Measurements from ENCODE around the gene ANKLE1.
"Not testable (repeated sequence)": the region's sequence is repeated elsewhere in the genome, so short reads cannot be mapped to it uniquely, and the experiment has no call there.

Gene ANKLE1

DNA sequence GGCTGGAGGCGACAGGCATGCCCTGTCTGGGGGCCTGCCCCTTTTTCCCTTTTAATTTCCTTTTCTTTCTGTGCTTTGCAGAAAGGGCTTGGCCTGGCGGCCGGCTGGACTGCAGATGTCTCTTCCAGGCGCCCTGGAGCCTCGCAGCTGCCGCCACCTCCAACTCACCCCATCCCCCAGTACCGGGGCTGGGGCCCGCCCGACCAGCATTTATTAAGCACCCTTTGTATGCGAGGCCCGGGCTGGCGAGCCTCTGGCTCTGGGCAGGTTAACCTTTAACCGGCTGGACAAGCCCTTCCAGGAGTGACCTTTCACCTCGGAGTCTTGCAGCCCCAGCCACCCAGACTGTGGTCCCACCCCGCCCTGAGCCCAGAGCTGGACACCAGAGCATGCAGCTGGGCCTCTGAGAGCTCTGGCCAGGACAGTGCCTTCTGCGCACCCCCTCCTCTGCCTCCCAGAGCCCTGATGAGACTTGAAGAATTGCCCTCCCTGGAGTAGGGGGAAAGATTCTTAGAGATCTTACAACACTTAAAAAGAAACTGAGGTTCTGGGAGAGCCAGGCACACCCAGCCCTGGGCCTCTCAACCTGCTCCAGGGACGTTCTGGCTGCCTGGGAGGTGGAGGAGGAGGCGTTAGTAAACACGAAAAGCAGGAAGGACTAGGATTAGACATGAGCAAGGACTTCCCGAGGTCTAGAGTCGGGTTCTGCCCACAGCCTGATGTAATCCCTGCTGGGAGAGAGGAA is 34.8 kb upstream of the ANKLE1 start:
- DNase-seq (ENCODE audit: low read depth in 2 of 2), result no peak

DNA sequence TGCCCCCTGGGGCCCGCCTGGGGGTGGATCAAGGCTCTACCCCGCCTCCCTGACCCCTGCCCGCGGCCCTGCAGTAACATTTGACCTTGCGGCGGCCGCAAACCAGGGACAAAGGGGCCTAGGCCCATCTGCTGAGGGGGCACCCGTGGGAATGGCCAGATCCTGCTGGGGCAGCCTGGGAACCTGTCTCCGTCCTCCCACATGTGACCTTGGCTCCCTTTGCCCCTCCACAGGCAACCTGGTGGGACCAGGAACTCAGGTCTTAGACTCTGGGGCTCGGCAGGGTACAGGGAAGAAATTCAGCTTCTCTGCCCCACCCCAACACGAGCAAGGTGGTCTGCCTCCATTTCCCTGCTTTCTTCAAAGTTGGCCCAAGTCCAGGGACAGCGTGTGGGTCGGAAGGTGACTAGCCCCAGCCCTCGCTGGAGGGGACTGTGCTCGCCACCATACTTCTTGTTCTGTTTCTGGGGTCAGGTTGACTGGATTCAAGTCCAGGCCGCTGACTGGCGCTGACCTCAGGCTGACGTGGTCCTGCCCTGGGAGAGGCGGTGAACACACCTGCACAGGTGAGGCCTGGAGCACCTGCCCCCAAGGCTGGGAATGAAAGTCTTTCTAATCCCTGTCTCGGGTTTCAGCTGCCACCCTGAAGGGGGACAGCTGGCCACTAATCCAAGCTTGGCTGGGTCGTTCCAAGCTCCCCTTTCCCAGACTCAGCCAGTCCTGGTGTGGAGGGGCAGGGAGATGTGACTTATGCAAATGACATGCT is 33.5 kb upstream of the ANKLE1 start:
- DNase-seq (ENCODE audit: low read depth in 2 of 2), result no peak

DNA sequence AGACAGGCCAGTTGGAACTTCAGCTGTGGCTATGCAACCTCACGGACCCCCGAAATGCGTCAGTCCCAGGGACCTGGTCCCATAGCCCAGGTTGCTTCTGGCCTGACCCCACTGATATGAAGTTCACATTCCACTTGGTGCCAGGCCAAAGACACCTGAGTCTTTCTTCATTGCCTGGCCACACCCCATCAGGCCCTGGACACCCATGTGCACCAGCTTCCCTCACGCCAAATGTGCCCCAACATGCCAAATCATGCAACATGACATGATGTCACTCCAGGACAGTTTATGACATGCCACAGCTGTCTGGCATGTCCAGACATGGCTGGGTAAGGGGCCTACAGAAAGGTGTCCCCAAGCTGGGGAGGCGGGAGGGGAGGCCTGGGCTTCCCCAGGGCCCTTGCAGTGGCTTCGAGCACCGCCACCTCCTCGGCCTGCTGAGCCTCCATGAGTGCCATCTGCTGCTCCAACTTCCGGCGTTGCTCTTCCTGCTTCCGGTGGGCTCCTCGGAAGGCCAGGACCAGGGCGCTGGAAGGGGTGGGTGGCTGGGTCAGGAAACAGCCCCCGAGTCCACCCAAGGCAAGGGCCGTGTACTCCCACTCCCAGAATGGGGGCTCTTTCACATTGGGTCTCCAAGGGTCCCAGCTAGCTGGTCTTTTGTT is 31.7 kb upstream of the ANKLE1 start:
- DNase-seq (ENCODE audit: low read depth in 2 of 2), result no peak

DNA sequence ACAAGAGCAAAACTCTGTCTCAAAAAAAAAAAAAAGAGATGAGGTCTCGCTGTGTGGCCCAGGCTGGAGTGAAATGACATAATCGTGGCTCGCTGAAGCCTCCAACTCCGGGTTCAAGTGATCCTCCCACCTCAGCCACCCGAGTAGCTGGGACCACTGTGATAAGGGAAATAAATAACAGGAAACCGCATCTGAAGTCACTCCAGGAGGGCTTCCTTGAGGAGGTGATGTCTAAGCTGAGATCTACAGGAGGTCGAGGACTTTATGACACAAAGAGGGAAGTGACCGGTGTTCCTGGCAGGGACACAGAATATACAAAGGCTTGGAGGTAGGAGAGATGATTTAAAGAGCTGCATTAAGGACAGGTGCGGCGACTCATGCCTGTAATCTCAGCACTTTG is 27.1 kb upstream of the ANKLE1 start:
- no peak for DNase-seq (ENCODE audit: low read depth in 2 of 2)

DNA sequence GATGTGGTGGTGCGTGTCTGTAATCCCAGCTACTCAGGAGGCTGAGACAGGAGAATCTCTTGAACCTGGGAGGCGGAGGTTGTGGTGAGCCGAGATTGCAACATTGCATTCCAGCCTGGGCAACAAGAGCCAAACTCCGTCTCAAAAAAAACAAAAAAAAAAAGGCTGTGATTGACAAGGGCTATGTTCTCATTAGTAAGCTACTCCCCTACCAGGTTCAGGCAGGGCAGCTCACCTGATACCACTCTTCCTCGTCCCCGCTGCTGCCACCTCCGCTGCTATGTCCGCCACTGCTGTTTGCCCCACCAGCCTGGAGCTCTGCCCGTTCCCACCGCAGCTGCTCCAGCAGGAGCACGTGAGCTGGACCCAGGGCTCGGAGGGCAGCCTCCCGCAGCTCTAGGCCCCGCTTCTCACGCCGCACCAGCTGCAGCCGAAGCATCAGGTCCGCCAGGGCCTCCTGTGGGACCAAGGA is 26.5 kb upstream of the ANKLE1 start:
- DNase-seq (ENCODE audit: low read depth in 2 of 2), result no peak

DNA sequence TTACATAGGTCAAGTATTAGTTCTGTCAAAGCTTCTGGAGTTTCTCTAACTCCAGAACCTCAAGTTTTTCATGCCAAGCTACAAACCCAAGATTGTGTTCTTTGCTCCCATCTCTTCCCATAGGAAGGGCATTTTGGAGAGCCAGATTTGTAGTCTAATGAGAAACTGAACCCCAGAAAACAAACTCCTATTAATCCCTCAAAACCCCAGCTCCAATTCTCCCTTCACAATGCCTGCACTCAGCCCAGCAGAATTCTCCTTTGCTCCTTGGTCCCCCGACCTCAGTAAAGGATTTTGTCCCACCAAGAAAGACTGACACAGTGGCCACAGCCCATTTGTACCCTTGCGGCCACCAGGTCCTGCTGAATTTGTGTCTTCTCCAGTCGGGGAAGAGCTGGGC is 25.6 kb upstream of the ANKLE1 start:
- DNase-seq (ENCODE audit: low read depth in 2 of 2), result no peak

DNA sequence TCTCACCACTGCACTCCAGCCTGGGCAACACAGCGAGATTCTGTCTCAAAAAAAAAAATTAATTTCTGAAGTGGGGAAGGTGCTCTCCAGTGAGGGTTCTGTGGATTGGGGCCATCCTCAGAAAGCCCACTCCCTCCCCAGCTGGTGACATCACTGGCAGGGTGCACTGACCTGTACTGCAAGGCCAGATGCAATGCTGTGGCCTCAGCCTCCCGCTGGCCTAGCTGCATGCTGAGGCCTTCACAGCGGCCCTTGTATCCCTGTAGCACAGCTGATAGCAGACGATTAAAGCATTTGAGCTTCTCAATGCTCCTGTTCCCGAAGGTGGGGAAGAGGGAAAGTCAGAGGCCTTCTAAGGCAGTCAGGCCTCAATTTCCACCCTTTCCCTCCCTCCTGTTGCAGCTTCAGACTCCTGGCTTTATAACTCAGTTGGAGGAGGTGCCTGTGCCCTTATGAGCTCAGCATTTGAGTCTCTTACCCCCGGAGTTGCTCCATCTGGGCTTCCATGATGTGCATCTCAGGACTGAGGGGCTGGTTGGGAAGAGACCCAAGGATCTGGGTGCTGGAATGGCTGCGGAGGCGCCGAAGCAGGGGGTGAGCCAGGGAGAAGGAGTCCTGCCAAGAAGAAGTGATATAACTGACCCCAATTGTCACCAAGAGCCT is 22.5 kb upstream of the ANKLE1 start:
- DNase-seq (ENCODE audit: low read depth in 2 of 2), result no peak

DNA sequence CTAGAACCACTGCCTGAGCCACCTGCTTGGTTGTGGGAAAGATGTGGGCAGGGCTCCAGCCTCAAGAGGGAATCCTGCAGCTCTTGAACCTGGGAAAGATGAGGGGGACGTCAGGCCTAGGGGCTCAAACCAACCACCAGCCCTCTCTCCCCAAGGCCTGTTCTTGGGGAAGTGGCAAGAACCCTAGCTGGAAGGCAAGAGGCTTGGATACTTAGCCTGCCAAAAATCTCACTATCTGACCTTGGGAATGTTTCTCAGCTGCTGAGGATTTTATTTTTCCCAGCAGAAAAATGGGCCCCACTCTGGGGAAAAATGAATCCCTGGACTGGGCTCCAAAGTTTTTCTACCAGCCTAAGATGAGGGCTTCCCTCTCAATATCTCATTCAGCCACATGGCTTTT is 21.8 kb upstream of the ANKLE1 start:
- DNase-seq (ENCODE audit: low read depth in 2 of 2), result no peak

DNA sequence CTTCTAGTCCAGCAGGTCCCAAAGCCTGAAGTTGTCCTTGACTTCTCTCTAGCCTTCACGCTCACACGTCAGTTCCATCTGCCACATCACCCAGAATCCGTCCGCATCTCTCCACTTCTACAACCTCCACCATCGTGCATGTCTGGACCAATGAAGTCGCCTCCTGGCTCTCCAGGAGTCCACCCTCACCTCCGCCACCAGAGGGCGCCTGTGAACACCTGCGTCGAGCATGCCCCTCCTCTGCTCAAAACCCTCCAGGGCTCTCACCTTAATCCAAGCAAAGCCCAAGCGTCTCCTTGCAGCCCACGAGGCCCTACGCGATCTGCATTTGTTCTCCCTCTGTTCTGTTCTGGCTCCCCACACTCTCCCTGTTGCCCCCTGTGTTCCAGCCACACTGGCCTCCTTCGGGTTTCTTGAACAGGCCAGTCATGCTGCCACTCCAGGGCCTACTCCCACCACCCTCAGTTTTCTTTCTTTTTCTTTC is 20.8 kb upstream of the ANKLE1 start:
- DNase-seq (ENCODE audit: low read depth in 2 of 2), result peak; percentile 85 to 90

DNA sequence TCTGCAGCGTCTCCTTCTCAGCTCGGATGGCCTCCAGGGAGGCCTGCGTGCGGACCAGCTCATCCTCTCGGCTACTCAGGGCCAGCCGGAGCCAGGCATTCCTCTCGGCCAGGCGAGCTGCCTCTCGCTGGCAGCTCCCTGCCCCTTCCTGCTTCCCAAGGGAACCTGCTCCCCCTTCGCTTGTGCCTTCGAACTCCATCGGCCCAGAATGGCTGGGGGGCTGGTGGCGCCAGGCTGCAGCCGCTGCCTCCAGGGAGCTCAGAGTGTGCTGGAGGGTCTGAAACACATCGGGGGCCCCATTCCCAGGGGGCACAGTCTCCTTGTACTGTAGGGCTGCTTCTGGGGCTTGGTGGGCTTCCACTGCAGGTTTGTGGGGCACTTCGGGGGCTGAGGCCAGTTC is 19.1 kb upstream of the ANKLE1 start:
- DNase-seq (ENCODE audit: low read depth in 2 of 2), result no peak

DNA sequence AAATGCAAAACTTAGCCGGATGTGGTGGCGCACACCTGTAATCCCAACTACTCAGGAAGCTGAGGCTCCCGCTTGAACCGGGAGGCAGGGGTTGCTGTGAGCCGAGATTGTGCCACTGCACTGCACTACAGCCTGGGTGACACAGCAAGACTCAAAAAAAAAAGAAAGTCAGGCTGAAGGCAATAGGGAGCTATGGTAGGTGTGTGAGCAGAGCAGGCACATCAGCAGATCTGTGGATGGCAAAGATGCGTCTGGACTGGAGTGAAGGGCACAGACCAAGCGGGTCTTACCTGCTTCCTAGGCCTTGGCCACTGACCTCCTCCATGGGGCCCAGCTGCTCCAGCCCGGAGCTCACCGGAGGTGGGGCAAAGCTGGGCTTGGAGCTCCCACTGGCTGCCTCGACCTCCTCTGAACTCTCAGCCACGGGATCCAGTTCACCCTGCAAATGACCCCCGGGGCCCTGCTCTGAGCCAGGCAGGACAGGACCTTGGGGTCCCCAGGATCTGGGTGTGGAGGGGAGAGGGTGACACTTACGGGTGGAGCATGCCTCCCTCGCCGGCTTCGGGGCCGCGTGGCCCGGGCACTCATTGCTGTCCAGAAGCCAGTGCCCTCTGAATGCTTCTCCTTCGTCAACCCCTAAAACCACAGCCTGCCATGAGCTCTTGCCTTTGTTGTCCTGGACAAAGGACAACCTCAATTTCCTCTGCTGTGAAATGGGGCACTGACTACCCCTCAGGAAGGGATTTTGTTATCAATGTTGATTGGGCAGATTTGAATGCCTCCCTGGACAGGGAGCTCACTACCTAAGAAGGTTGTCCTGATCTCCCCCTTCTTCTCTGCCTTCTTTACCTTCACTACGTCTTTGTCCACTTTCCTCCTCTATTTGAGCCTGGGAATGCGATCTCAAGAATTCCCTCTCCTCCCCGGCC is 17.7 kb upstream of the ANKLE1 start:
- no peak for DNase-seq (ENCODE audit: low read depth in 2 of 2)

DNA sequence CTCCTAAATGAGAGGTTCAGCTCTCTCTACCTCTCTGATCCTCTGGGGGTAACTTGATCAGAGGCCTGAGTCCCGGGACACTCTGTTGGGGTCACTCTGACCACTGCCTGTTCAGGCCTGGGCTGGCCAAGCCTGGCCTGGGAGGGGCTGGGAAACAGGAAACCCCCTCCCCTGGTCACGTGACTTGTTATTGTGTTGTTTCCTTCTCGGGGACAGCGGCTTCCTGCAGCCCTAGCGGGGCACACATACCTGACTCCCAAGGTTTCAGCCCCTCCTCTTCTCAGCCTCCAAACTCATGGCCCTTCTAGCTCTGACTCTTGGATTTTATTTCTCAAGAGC is 17.1 kb upstream of the ANKLE1 start, which contains the start of gene USHBP1:
Gene USHBP1 (minus strand): TSS at position 105 of the 339 bp plus-strand sequence. CDS start 446 bp downstream, outside the sequence.
- DNase-seq (ENCODE audit: low read depth in 2 of 2), result no peak

DNA sequence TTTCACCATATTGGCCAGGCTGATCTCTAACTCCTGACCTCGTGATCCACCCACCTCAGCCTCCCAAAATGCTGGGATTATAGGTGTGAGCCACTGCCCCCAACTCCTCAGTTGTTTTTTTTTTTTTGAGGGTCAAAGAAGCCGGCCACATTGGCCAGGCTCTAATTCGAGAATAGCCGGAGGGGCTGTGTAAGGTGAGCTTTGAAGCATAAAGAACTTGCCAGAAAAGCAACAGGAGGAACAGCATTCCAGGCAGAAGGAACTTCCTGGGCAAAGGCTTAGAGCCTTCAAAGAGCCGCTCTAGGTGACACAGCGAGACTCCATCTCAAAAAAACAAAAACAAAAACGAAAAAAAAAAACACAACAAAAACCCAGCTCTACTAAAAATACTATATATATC is 15.7 kb upstream of the ANKLE1 start:
- no peak for DNase-seq (ENCODE audit: low read depth in 2 of 2)

DNA sequence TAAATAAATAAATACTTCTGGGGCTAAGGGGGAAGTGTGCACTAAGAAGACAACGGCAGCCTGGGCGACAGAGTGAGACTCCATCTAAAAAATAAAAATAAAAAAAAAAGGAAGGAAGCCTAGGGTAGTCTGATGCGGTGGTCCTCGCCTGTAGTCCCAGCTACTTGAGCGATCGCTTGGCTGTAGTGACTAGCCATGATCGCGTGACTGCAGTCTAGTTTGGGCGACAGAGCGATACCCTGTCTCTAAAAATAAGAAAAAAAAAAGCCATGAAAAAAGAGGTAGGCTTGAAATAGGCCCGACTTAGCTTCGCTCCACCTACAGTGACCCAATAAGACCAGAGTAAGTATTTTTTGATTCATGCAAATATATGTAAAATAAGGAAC is 15.1 kb upstream of the ANKLE1 start:
- no peak for DNase-seq (ENCODE audit: low read depth in 2 of 2)

DNA sequence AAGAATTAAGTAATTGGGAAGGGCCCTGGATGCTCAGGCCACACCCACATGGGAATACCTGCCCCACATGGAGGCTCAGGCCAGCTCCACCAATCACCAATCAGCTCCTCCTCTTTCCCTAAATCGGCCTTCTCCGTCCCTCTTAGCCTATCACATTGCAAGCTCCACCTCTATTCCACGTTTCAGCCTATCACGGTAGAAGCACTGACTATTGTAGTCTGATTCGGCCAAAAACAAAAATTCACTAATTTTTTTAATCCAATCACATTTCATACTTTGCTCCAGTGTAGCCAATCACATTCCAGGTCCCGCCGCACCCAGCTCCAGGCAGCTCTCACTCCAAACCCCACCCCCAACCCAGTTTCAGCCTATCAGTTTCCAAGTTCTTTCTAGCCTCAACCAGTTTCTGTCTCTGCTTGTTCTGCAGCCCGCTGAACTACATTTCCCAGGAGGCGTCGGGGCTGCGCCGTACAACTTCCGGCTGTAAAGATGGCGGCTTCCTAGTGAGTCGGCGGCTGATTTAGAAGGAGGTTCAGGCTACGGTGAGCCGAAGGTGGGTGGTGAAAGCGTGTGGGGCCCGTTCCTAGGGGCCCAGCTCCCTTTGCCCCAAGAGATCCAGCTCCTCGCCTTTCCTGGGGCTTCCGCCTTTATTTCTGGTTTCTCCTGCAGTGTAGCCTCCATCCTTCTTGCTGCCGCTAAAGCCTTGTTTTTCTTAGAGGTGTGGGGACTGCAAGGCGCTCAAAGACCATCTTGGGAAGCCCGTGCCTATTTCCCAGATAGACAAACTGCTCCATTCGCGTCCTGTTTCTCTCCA is 14.5 kb upstream of the ANKLE1 start, which contains the start of gene BABAM1:
Gene BABAM1 (plus strand): TSS at position 469 of the 814 bp plus-strand sequence. CDS start 1,364 bp downstream, outside the sequence.
- DNase-seq (ENCODE audit: low read depth in 2 of 2), result peak; percentile 92 to 95

DNA sequence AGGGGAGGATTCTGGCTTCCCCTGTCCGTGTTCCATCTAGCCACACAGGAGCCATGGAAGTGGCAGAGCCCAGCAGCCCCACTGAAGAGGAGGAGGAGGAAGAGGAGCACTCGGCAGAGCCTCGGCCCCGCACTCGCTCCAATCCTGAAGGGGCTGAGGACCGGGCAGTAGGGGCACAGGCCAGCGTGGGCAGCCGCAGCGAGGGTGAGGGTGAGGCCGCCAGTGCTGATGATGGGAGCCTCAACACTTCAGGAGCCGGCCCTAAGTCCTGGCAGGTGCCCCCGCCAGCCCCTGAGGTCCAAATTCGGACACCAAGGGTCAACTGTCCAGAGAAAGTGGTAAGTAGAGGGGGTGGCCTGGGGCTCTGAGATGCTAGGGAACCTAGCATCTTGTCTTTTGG is 12.9 kb upstream of the ANKLE1 start:
- DNase-seq (ENCODE audit: low read depth in 2 of 2), result no peak

DNA sequence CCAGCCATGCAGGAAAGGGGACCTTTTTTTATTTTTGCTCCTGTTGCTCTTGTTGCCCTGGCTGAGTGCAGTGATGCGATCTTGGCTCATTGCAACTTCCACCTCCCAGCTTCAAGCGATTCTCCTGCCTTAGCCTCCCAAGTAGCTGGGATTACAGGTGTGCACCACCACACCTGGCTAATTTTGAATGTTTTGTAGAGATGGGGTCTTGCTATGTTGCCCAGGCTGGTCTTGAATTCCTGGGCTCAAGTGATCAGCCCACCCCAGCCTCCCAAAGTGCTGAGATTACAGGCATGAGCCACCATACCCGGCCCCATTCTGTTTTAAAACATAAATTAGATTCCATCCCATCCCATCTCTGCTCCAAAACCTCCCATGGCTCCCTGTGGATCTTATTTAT is 6.8 kb upstream of the ANKLE1 start:
- not testable (repeated sequence) for DNase-seq (ENCODE audit: low read depth in 2 of 2)

DNA sequence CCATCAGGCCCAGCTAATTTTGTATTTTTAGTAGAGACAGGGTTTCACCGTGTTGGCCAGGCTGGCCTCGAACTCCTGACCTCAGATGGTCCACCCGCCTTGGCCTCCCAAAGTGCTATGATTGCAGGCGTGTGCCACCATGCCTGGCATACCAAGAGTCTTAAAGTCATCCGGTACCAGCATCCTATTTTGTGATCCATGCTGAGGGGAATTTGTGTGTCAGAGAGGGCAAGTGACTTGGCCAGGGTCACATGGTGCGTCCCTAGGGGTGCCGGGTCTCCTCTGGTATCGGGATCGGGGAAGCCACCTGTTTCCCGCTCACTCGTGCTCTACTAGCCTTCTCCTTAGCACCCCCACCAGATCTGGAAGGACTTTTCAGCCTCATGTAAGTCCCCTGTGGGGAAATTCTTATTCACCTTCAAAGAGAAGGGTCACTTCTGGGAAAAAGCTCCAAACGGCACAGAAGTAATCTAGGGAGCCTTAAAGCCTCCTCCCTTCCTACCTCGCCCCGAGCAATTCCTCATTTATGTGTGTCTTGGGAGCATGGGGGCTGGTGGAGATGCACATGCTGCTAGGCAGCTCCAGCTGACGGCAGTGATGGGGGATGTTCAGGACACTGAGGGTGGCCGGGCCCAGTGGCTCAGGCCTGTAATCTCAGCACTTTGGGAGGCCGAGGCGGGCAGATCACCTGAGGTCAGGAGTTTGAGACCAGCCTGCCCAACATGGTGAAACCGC is 6.1 kb upstream of the ANKLE1 start:
- DNase-seq (ENCODE audit: low read depth in 2 of 2), result no peak

DNA sequence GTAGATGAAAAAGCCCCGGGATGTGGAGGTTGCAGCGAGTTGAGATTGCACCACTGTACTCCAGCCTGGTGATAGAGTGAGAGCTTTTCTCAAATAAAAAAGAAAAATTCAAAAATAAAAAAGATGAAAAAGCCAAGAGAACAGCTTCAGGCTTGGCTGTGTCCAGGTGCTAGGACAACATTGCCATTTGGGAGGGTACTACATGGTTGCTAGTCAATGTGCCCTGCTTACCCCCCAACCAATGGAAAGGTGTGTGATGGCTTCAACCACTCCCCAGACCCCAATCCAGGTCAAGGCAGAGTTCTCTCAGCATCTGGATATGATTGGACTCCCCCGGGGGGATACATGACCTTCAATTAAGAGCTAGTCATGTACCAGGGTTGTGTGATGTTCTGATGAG is 2.3 kb upstream of the ANKLE1 start:
- no peak for DNase-seq (ENCODE audit: low read depth in 2 of 2)

Measured in activated CD4-positive, alpha-beta T cell treated with anti-CD3 and anti-CD28 coated beads for 24 hours (primary cell).